Cardiac septum (tissue), 1 donor: ENCODE measurements around the gene DNAH8. TPM values are rescaled to one million over a fixed set of nuclear protein-coding genes. Genes with fewer than 3 reads are reported as not detected.

ENCODE experiments used
- DNase-seq: peaks from one replicate; pipeline ENCODE4 v3.0.0-alpha.2; 2020; ENCODE audit warnings: low spot score
- intact Hi-C: fragments of 100-400 bp; cut with DNase I; formaldehyde crosslinking; loops from one replicate; pipeline ENCODE4 v1.14.0; 2022
- total RNA-seq: library from RNA; stranded (reverse); fragmentation: NEBNext Ultra II Directional; extraction: Animal tissue kit (Norgen Biotek cat#: 25700); gene quantifications from one replicate; pipeline ENCODE4 v1.2.1, GENCODE V29; 2021
- donor health status: DM: no; HTN: no; CAD: no.

DNAH8 gene
- total RNA-seq, 1 donor from 2014 or later = 0.03 TPM

- intact Hi-C loops = no loop called here
- DNase-seq = peak; percentile 64
Observed at GRCh38 chr6:39075807-39076622, 360.9 kb downstream of the DNAH8 start.

GRCh38 chr6:39076623-39077535, 361.8 kb downstream of the DNAH8 start:
- DNase-seq = peak; percentile 33
- intact Hi-C loops = no loop called here

- DNase-seq = peak; percentile 63
- intact Hi-C loops = no loop called here
Observed at GRCh38 chr6:39077882-39078594, 362.9 kb downstream of the DNAH8 start.

GRCh38 chr6:39078695-39079094, 363.6 kb downstream of the DNAH8 start:
- intact Hi-C loops = no loop called here
- peak; percentile 31 for DNase-seq

- intact Hi-C loops = no loop called here
- DNase-seq = no peak
Observed at GRCh38 chr6:39079197-39080125, 364.4 kb downstream of the DNAH8 start.

Other genes starting within 250 kb of the DNAH8 start
- gene BTBD9, start 75.4 kb upstream of the DNAH8 start, total RNA-seq = 24.2 TPM
- gene GLO1, start 12.2 kb upstream of the DNAH8 start, total RNA-seq = 70.3 TPM